ENCODE measurements around the gene DPY19L2. TPM values are rescaled to one million over a fixed set of nuclear protein-coding genes. Genes with fewer than 3 reads are reported as not detected.
"Not testable (repeated sequence)": the region's sequence is repeated elsewhere in the genome, so short reads cannot be mapped to it uniquely, and the experiment has no call there.

Gene DPY19L2
- total RNA-seq, 3 donors from 2014 or later, result 1.5 to 3.0 (median 2.3) TPM

GRCh38 chr12:63685789-63686188 is 17.5 kb upstream of the DPY19L2 start:
- DNase-seq; H3K4me1 Mint-ChIP-seq (ENCODE audit: low read depth); H3K36me3 Mint-ChIP-seq (ENCODE audit: insufficient read depth); H3K9me3 Mint-ChIP-seq; H3K4me3 Mint-ChIP-seq; ATAC-seq; H3K27me3 Mint-ChIP-seq (ENCODE audit: low read depth): not testable (repeated sequence)

- not testable (repeated sequence) for ATAC-seq; H3K4me3 Mint-ChIP-seq; H3K36me3 Mint-ChIP-seq (ENCODE audit: insufficient read depth); DNase-seq; H3K4me1 Mint-ChIP-seq (ENCODE audit: low read depth); H3K27me3 Mint-ChIP-seq (ENCODE audit: low read depth); H3K9me3 Mint-ChIP-seq
These were observed 14.3 kb upstream of the DPY19L2 start for GRCh38 chr12:63682617-63683016.

GRCh38 chr12:63680758-63681157 is 12.5 kb upstream of the DPY19L2 start:
- H3K9me3 Mint-ChIP-seq; H3K4me3 Mint-ChIP-seq; H3K27me3 Mint-ChIP-seq (ENCODE audit: low read depth); H3K4me1 Mint-ChIP-seq (ENCODE audit: low read depth); H3K36me3 Mint-ChIP-seq (ENCODE audit: insufficient read depth); DNase-seq; ATAC-seq: not testable (repeated sequence)

- not testable (repeated sequence) for H3K4me3 Mint-ChIP-seq; DNase-seq; H3K36me3 Mint-ChIP-seq (ENCODE audit: insufficient read depth); H3K9me3 Mint-ChIP-seq; ATAC-seq
- Mint-ChIP-seq H3K27me3 (ENCODE audit: low read depth) (peaks cover 23% of the 10 kb centered on the region), H3K4me1 (ENCODE audit: low read depth) (peaks cover 14% of the 10 kb centered on the region)
These were observed 4.3 kb upstream of the DPY19L2 start for GRCh38 chr12:63672550-63672949.

- H3K36me3 Mint-ChIP-seq (ENCODE audit: insufficient read depth); H3K9me3 Mint-ChIP-seq; ATAC-seq; DNase-seq: not testable (repeated sequence)
- Mint-ChIP-seq H3K27me3 (ENCODE audit: low read depth) (peaks cover 26% of the 10 kb centered on the region), H3K4me1 (ENCODE audit: low read depth) (peaks cover 19% of the 10 kb centered on the region), H3K4me3 (peak overlapping the region; percentile 48)
These were observed 1.6 kb upstream of the DPY19L2 start for GRCh38 chr12:63669936-63670335.

- not testable (repeated sequence) for ATAC-seq; DNase-seq; H3K36me3 Mint-ChIP-seq (ENCODE audit: insufficient read depth); H3K9me3 Mint-ChIP-seq
- Mint-ChIP-seq H3K27me3 (ENCODE audit: low read depth) (peaks cover 26% of the 10 kb centered on the region), H3K4me3 (peak overlapping the region; percentile 70), H3K4me1 (ENCODE audit: low read depth) (peaks cover 19% of the 10 kb centered on the region)
These were observed 1.1 kb upstream of the DPY19L2 start for GRCh38 chr12:63669427-63669826.

- peak; percentile 56 to 65 for ATAC-seq
- H3K4me1 Mint-ChIP-seq (ENCODE audit: low read depth), result peaks cover 19% of the 10 kb centered on the region
- H3K4me3 Mint-ChIP-seq, result peak overlapping the region; percentile 70
- peaks cover 26% of the 10 kb centered on the region for H3K27me3 Mint-ChIP-seq (ENCODE audit: low read depth)
- not testable (repeated sequence) for H3K36me3 Mint-ChIP-seq (ENCODE audit: insufficient read depth); H3K9me3 Mint-ChIP-seq; DNase-seq
These were observed 590 bp upstream of the DPY19L2 start for GRCh38 chr12:63668800-63669365.

GRCh38 chr12:63663005-63663404 is 5.3 kb downstream of the DPY19L2 start:
- H3K27me3 Mint-ChIP-seq (ENCODE audit: low read depth), result peaks cover 10% of the 10 kb centered on the region
- not testable (repeated sequence) for ATAC-seq; H3K36me3 Mint-ChIP-seq (ENCODE audit: insufficient read depth); DNase-seq; H3K4me3 Mint-ChIP-seq; H3K9me3 Mint-ChIP-seq
- peaks cover 11% of the 10 kb centered on the region for H3K4me1 Mint-ChIP-seq (ENCODE audit: low read depth)

- H3K9me3 Mint-ChIP-seq, result not testable (repeated sequence)
These were observed 9.8 kb downstream of the DPY19L2 start for GRCh38 chr12:63658501-63658900.

GRCh38 chr12:63656407-63656806 is 11.9 kb downstream of the DPY19L2 start:
- H3K9me3 Mint-ChIP-seq; H3K4me1 Mint-ChIP-seq (ENCODE audit: low read depth); H3K36me3 Mint-ChIP-seq (ENCODE audit: insufficient read depth); ATAC-seq; H3K4me3 Mint-ChIP-seq; DNase-seq; H3K27me3 Mint-ChIP-seq (ENCODE audit: low read depth): not testable (repeated sequence)

More at GRCh38 chr12:63658501-63658900, 9.8 kb downstream of the DPY19L2 start:
- H3K4me1 Mint-ChIP-seq (ENCODE audit: low read depth); DNase-seq; ATAC-seq; H3K36me3 Mint-ChIP-seq (ENCODE audit: insufficient read depth); H3K4me3 Mint-ChIP-seq; H3K27me3 Mint-ChIP-seq (ENCODE audit: low read depth): not testable (repeated sequence)

- not testable (repeated sequence) for H3K36me3 Mint-ChIP-seq (ENCODE audit: insufficient read depth); H3K9me3 Mint-ChIP-seq
These were observed 12.6 kb downstream of the DPY19L2 start for GRCh38 chr12:63655543-63656257.

GRCh38 chr12:63654481-63654880 is 13.8 kb downstream of the DPY19L2 start:
- not testable (repeated sequence) for H3K36me3 Mint-ChIP-seq (ENCODE audit: insufficient read depth); H3K27me3 Mint-ChIP-seq (ENCODE audit: low read depth); DNase-seq; H3K9me3 Mint-ChIP-seq; H3K4me3 Mint-ChIP-seq; H3K4me1 Mint-ChIP-seq (ENCODE audit: low read depth); ATAC-seq

More at GRCh38 chr12:63655543-63656257, 12.6 kb downstream of the DPY19L2 start:
- H3K4me3 Mint-ChIP-seq; DNase-seq; H3K4me1 Mint-ChIP-seq (ENCODE audit: low read depth); H3K27me3 Mint-ChIP-seq (ENCODE audit: low read depth); ATAC-seq: not testable (repeated sequence)

GRCh38 chr12:63649517-63649916 is 18.8 kb downstream of the DPY19L2 start:
- not testable (repeated sequence) for H3K36me3 Mint-ChIP-seq (ENCODE audit: insufficient read depth); H3K4me1 Mint-ChIP-seq (ENCODE audit: low read depth); H3K4me3 Mint-ChIP-seq; DNase-seq; ATAC-seq; H3K27me3 Mint-ChIP-seq (ENCODE audit: low read depth); H3K9me3 Mint-ChIP-seq

- not testable (repeated sequence) for H3K9me3 Mint-ChIP-seq; H3K4me1 Mint-ChIP-seq (ENCODE audit: low read depth); ATAC-seq; H3K4me3 Mint-ChIP-seq; H3K27me3 Mint-ChIP-seq (ENCODE audit: low read depth); DNase-seq; H3K36me3 Mint-ChIP-seq (ENCODE audit: insufficient read depth)
These were observed 24.7 kb downstream of the DPY19L2 start for GRCh38 chr12:63643381-63644140.

Measured in activated T-cell treated with anti-CD3 and anti-CD28 coated beads, Interleukin-2, amount 50 U/mL, for 4 hours (primary cell).